Measurements from ENCODE around the gene SPTAN1.

SPTAN1 gene

GRCh38 chr9:128633601-128634000, 81.2 kb downstream of the SPTAN1 start:
- in situ Hi-C loops (cut with MboI; ENCODE audit: low sequenced_read_pairs, unreplicated experiment): no loop called here
- no peak for TF ChIP-seq CTCF (IDR thresholded peaks at IDR 0.05; ENCODE audit: borderline replicate concordance, control extremely low read depth, extremely low read depth, insufficient read depth, missing control alignments)
- peak; percentile 23 for DNase-seq (ENCODE audit: low spot score)

- TF ChIP-seq CTCF (IDR thresholded peaks at IDR 0.05; ENCODE audit: borderline replicate concordance, control extremely low read depth, extremely low read depth, insufficient read depth, missing control alignments): no peak
- peak; percentile 32 for DNase-seq (ENCODE audit: low spot score)
- in situ Hi-C loops (cut with MboI; ENCODE audit: low sequenced_read_pairs, unreplicated experiment): no loop called here
Measured at GRCh38 chr9:128634111-128634510, 81.7 kb downstream of the SPTAN1 start.

GRCh38 chr9:128634651-128635262, 82.4 kb downstream of the SPTAN1 start:
- in situ Hi-C loops (cut with MboI; ENCODE audit: low sequenced_read_pairs, unreplicated experiment): no loop called here
- DNase-seq (ENCODE audit: low spot score): peak; percentile 23
- no peak for TF ChIP-seq CTCF (IDR thresholded peaks at IDR 0.05; ENCODE audit: borderline replicate concordance, control extremely low read depth, extremely low read depth, insufficient read depth, missing control alignments)

GRCh38 chr9:128635266-128636023, 83.1 kb downstream of the SPTAN1 start:
- peak; percentile 11 for TF ChIP-seq CTCF (IDR thresholded peaks at IDR 0.05; ENCODE audit: borderline replicate concordance, control extremely low read depth, extremely low read depth, insufficient read depth, missing control alignments)
- in situ Hi-C loops (cut with MboI; ENCODE audit: low sequenced_read_pairs, unreplicated experiment): no loop called here
- peak; percentile 28 for DNase-seq (ENCODE audit: low spot score)

GRCh38 chr9:128636024-128636390, 83.6 kb downstream of the SPTAN1 start:
- in situ Hi-C loops (cut with MboI; ENCODE audit: low sequenced_read_pairs, unreplicated experiment): no loop called here
- peak; percentile 27 for DNase-seq (ENCODE audit: low spot score)
- TF ChIP-seq CTCF (IDR thresholded peaks at IDR 0.05; ENCODE audit: borderline replicate concordance, control extremely low read depth, extremely low read depth, insufficient read depth, missing control alignments): no peak

- in situ Hi-C loops (cut with MboI; ENCODE audit: low sequenced_read_pairs, unreplicated experiment): no loop called here
- DNase-seq (ENCODE audit: low spot score): no peak
- no peak for TF ChIP-seq CTCF (IDR thresholded peaks at IDR 0.05; ENCODE audit: borderline replicate concordance, control extremely low read depth, extremely low read depth, insufficient read depth, missing control alignments)
Measured at GRCh38 chr9:128636556-128637530, 84.5 kb downstream of the SPTAN1 start.

Data from GM13976 (cell line).